T-helper 2 cell treated with Interferon-gamma antibody and Interleukin-4, amounts not matched to agents 5 μg/mL and 100 μg/mL, for 36 hours (primary cell): ENCODE results near the gene ABCA2.

Experiments
- DNase-seq: peaks from one replicate; pipeline ENCODE4 v3.0.0; 2021; ENCODE audit warnings: low spot score
- H3K27ac Mint-ChIP-seq: one replicate; pipeline ENCODE4 v1.8.0; 2021; ENCODE audit warnings: mild to moderate bottlenecking, mixed read lengths
- H3K27me3 Mint-ChIP-seq: one replicate; pipeline ENCODE4 v1.8.0; 2021; ENCODE audit warnings: low read depth, mixed read lengths
- H3K36me3 Mint-ChIP-seq: one replicate; pipeline ENCODE4 v1.8.0; 2021; ENCODE audit warnings: low read depth, mixed read lengths
- H3K4me1 Mint-ChIP-seq: one replicate; pipeline ENCODE4 v1.8.0; 2021; ENCODE audit warnings: low read depth, mixed read lengths
- H3K4me3 Mint-ChIP-seq: one replicate; pipeline ENCODE4 v1.8.0; 2022; ENCODE audit warnings: mild to moderate bottlenecking, moderate library complexity, mixed read lengths
- H3K9me3 Mint-ChIP-seq: one replicate; pipeline ENCODE4 v1.8.0; 2021; ENCODE audit warnings: mixed read lengths

ABCA2 gene

GRCh38 chr9:136958898-136959850 lies 68.9 kb downstream of the ABCA2 start:
- Mint-ChIP-seq H3K4me3 (no peak overlapping the region), H3K27ac (no peak overlapping the region), H3K9me3 (peaks cover 9% of the 10 kb centered on the region), H3K4me1 (peaks cover 8% of the 10 kb centered on the region), H3K27me3 (no peaks in the 10 kb centered on the region), H3K36me3 (no peaks in the 10 kb centered on the region)
- no peak for DNase-seq

- H3K9me3 Mint-ChIP-seq = peaks cover 9% of the 10 kb centered on the region
- H3K36me3 Mint-ChIP-seq = no peaks in the 10 kb centered on the region
- no peak for DNase-seq
- no peaks in the 10 kb centered on the region for H3K27me3 Mint-ChIP-seq
- no peak overlapping the region for H3K27ac Mint-ChIP-seq
- H3K4me3 Mint-ChIP-seq = no peak overlapping the region
- H3K4me1 Mint-ChIP-seq = peaks cover 8% of the 10 kb centered on the region
These were observed 69.6 kb downstream of the ABCA2 start for GRCh38 chr9:136958473-136958872.

GRCh38 chr9:136957901-136958300 lies 70.1 kb downstream of the ABCA2 start:
- no peak for DNase-seq
- H3K27ac Mint-ChIP-seq = no peak overlapping the region
- no peaks in the 10 kb centered on the region for H3K27me3 Mint-ChIP-seq
- H3K4me1 Mint-ChIP-seq = peaks cover 7% of the 10 kb centered on the region
- peaks cover 9% of the 10 kb centered on the region for H3K9me3 Mint-ChIP-seq
- H3K4me3 Mint-ChIP-seq = no peak overlapping the region
- no peaks in the 10 kb centered on the region for H3K36me3 Mint-ChIP-seq

GRCh38 chr9:136957461-136957860 lies 70.6 kb downstream of the ABCA2 start:
- Mint-ChIP-seq H3K36me3 (no peaks in the 10 kb centered on the region), H3K27ac (no peak overlapping the region), H3K4me3 (no peak overlapping the region), H3K9me3 (peaks cover 9% of the 10 kb centered on the region), H3K4me1 (peaks cover 5% of the 10 kb centered on the region), H3K27me3 (no peaks in the 10 kb centered on the region)
- DNase-seq = no peak
